Stimulated activated CD4-positive, alpha-beta T cell treated with anti-CD3 and anti-CD28 coated beads, Interleukin-2, amount 100 ng/mL, for 48 hours (primary cell): Measurements from ENCODE around the gene ODF2.

ENCODE experiments used
- DNase-seq, 2 donors: peaks; one replicate each; pipeline ENCODE4 v3.0.0-alpha.2; 2020

The ODF2 gene

DNA sequence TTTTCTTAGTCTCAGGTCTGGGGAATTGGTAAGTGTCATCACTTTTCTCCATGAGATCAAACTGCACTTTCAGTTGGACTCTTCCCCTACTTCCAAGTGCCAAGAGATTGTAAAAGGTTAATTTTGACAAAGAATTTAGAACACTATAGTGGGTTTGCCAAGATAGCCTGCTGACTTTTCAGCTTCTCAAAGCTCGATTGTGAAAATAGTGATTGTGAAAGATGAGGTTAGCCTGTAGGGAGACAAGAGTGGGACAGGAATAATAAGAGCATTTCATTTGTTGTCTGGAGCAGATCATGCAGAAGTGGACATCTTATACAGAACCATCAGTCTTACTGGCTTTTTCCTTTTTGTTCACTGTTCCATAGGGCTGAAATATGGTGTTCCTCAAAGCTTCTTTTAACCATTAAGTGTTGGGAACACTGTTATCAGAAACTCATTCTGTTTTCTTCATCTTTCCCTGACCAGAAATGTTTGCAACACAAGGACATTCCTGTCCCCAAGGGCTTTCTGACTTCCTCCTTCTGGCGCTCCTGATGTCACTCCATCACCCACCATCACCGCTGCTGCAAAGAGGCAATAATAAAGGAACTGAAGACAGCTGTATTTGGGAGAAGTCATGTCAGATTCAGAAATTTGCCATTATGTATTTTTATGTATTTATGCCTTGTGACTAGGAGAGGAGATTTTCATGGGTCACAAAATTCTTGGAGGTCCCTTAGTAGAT, 85.0 kb downstream of the ODF2 start:
- DNase-seq, result no peak

GRCh38 chr9:128546504-128546903, 90.7 kb downstream of the ODF2 start:
- DNase-seq, result no peak

GRCh38 chr9:128548876-128549275, 93.1 kb downstream of the ODF2 start:
- no peak for DNase-seq

DNA sequence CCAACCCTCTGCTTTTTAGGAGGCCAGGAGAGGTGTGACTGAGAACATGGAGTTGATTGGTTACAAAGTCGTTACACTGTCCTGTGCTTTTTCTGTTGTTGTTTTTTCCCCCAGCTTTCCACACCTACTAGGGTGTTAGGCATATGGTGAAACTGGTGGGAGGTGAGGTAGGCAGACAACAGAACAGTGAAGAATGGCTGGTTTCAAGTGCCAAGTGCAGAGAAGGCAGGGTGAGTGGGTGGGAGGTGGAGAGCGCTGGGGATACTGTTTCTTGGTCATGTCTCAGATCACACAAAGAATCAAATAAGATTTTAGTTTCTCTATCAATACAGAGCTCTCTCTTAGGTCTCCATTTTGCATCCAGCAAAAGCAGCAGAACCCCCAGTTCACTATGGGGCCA, 94.4 kb downstream of the ODF2 start:
- DNase-seq, result peak; percentile 19 to 24
